Glomerular visceral epithelial cell (primary cell): ENCODE data around the gene KANSL1.

Source experiments
- DNase-seq: peaks from one replicate; pipeline ENCODE4 v3.0.0-alpha.2; 2016; ENCODE audit errors: extremely low spot score

Gene KANSL1

DNA sequence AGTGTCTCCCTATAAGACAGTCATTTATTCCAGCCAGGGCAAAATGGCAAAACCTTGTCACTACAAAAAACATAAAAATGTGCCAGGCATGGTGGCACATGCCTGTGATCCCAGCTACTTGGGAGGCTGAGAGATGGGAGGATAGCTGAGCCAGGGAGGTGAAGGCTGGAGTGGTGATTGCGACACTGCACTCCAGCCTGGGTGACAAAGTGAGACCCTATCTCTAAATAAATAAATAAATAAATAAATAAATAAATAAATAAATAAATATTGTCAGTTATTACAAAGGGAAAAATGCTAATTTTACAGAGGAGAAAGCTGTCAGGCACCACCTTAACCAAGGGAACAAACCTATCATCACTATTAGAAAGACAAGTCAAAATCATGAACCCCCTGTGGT is 118.7 kb downstream of the KANSL1 start:
- DNase-seq = no peak

DNA sequence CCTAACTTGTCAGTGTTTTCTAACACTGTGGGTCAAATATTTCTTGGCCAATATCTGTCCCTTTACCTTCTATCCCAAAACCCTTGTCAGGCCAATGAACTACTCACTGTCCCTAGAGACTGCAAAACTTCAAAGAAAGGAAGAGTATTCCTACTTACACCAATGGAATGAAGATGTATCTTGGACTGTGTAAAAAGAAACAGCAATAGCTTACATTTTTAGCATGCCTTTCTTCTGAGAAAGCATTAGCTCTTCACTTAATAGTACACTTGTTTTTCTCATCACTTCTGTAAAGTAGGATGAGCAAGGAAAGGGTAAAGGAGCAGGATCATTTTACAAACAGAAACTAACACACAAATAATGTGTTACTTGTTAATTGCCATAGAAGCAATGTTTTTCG is 120.2 kb downstream of the KANSL1 start:
- DNase-seq = peak; percentile 61

DNA sequence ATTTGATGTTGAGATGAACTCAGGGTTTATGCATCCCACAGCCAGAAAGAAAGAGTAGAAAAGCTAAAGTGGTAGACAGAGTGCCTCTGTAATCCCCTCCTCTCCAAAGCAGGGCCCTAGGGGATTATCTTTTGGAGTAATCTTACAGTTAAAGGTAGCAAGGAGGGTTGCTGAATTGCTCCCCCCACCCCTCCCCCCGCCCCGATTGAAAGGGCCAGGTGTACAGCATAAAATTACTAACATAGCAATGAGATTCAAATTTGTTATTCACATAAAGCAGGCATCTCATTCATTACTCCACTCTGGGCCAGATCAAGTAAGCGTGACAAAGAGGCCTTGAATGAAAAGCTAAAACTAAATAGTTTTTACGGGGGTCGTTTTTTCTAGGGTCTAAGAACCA is 121.4 kb downstream of the KANSL1 start:
- DNase-seq = no peak

DNA sequence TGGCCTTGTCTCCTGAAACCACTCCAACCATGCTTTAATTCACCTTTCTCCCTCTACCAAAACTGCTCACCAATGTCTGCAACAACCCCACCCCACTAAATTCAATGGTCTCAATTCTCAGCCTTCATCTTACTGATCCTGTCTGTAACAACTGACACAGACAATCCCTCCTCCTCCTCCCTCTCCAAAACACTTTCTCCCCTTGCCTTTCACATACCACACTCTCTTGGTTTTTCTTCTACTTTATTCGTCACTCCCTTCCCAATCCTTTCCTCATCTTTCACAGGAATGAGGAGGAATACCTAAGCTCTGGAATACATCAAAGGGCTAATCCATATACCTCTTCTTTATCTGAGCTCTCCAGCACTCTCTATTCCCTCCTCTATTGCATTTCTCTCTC is 128.8 kb downstream of the KANSL1 start:
- DNase-seq = no peak

DNA sequence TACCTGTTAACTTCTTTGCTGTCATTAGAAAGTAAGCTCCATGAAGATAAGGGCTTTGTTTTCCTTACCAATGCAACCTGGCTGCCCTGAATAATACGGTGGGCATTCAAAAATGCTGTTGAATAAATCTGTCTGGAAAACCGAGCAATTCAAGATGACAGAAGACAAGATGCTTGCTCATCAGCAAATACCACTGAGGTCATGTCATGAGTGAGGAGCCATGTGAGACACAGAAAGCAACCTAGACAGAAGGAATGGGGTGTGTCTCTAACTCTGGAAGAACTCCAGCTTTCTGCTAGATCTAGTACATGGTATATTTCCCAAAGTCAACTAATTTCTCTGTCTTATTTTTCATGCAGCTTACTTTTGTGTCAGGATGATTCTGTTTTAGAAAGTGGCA is 130.0 kb downstream of the KANSL1 start:
- DNase-seq = peak; percentile 79

DNA sequence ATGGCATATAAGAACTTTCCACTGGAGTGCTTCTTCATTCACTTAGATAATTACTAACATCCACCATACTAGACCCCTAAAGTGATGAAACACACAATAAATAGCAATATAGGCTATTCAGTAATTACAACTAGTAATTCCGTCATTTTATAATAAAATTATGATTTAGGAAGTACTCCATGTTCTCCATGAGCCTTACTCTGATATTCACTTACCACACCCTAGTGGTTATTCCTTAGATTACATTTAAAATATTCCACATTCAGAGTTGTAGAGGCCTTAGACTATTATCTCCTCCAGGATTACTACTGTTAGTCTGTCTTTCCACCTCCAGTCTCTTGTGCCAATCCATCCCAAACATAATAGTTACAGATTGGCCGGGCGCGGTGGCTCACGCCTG is 131.8 kb downstream of the KANSL1 start:
- no peak for DNase-seq

DNA sequence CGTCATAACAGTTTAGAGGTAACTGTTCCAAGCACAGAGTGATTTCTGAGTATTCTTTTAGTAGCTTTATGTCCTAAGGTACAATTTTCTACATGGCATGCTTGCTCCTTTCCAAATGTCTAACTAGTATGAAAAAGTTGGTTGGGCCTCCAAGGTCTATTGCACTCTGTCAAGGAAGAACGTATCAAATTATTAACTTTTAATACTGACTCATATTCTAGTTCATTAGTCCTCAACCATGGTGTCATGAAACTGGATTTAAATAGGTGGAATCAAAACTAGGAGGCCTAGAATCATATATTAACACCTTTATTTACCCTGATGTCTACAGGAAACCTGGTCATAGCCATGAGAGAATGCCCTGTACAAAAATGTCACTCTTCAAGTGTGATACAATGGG is 132.8 kb downstream of the KANSL1 start:
- DNase-seq = no peak

DNA sequence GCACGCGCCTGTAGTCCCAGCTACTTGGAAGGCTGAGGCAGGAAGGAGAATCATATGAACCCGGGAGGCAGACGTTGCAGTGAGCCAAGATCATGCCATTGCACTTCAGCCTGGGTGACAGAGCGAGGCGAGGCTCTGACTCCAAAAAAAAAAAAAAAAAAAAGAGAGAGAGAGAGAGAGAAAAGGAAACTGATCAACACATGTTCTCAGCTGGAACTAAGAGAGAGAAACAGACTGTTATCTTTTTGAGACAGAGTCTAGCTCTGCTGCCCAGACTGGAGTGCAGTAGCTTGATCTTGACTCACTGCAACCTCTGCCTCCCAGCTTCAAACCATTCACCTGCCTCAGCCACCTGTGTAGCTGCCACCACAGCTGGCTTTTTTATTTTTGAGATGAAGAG is 133.7 kb downstream of the KANSL1 start:
- no peak for DNase-seq

DNA sequence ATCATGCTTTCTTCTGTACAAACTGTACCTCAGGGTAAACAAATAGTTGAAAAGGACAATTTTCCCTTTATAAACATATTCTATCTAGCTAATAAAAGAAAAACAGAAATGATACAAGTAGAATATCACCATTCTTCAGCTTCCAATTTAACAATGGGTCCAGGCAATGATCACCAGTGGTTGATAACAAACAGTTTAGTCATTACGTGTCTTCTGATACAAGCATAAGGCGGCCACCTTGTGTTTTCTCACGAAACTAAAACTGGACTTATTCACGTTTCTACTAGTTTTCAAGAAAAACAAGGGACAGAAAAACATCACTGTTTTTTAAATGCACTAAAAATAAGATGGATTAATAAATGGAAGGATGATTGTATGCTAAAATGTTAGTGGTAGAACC is 135.9 kb downstream of the KANSL1 start:
- DNase-seq = no peak

DNA sequence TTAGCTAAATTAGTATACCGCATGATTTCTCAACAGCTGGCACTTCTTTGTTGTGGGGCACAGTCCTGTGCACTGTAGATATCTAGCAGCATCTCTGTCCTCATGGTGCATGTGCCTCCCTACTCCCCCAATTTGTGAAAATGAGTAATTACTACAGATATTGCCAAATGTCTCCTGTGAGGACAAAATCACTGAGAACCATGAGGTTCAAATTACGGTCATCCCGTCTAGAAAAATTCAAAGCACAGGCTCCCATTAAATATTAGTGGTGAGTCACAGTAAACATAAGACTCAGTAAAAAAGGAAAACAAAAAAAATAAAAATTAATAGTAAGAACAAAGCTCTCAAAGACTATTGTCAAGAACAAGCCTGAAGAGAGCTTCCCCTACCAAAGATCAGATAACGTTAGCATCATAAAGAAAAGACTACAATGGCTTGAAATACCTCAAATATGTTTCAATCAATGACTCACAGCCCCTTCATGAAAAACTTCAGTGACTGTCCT is 136.4 kb downstream of the KANSL1 start:
- DNase-seq = no peak

DNA sequence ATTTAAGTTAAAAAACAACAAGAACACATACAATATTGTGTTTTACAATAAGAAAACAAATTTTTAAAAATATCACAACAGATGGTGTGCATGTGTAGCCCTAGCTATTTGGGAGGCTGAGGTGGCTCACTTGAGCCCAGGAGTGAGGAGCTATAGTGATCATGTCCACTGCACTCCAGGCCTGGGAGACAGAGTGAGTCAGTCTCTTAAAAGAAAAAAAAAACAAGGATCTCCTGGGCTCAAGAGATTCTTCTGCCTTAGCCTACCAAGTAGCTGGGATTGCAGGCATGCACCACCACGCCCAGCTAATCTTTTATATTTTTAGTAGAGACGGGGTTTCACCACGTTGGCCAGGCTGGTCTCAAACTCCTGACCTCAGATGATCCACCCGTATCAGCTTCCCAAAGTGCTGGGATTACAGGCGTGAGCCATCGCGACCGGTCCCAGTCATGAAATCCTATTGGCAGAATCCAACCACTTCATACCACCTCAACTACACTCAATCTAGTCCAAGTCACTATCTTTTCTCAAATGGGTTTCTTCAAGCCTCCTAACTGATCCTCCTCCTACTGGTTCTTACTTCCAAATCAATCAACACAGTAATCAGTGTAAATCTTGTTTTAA is 139.2 kb downstream of the KANSL1 start:
- no peak for DNase-seq

DNA sequence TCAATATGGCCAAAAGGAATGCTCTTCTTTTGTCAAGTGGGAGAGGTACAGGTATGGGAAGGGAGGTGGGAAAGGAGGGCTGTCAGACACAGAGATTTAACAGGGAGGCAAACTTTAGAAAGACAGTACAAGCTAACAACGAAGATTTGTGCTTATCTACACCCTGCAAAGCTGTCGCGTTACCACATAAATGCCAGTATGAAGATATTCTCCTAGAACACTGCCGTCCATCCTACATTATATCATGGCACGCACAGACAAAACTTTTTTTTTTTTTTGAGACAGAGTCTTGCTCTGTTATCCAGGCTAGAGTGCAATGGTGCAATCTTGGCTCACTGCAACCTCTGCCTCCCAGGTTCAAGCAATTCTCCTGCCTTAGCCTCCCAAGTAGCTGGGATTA is 143.6 kb downstream of the KANSL1 start:
- no peak for DNase-seq

DNA sequence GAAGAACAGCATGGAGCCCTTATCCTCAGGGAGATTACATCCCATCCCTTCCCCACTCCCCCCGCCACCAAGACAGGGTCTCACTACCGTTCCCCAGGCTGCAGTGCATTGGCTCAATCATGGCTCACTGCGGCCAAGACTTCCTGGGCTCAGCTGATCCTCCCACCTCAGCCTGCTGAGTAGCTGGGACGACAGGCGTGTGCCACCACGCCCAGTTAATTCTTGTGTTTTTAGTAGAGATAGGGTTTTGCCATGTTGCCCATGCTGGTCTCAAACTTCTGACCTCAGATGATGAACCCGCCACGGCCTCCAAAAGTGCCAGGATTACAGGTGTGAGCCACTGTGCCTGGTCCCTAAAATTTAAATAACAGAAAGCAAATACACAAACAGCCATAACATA is 145.4 kb downstream of the KANSL1 start:
- DNase-seq = no peak

DNA sequence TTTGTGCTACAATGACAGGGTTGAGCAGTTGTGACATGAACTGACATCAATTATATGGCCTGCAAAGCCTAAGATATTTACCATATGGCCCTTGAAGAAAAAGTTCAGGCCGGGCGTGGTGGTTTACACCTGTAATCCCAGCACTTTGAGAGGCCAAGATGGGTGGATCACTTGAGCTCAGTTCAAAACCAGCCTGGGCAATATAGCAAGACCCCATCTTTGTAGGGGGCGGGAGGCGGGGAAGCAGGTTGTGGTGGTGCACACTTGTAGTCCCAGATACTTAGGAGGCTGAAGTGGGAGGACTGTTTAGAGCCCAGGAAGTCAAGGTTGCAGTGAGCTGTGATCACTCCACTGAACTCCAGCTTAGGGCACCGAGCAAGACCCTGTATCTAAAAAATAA is 145.8 kb downstream of the KANSL1 start:
- no peak for DNase-seq

DNA sequence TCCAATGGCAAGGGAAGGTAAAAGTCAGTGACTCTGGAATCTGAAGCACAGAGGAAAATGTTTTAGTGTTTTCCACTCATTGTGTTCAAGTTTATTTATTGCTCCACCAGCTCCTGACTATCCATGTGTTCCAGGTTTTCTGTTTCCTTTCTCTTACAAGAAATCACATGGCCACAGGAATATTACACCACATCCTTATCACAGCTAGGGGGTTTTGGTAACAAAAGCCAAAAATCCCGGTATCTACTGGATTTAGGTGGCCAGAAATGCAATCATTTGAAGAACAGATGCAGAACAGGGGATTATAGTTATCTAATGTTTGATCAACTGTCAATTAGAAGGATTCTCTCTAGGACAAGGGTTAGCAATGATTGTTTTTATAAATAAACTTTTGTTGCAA is 146.3 kb downstream of the KANSL1 start:
- DNase-seq = no peak

DNA sequence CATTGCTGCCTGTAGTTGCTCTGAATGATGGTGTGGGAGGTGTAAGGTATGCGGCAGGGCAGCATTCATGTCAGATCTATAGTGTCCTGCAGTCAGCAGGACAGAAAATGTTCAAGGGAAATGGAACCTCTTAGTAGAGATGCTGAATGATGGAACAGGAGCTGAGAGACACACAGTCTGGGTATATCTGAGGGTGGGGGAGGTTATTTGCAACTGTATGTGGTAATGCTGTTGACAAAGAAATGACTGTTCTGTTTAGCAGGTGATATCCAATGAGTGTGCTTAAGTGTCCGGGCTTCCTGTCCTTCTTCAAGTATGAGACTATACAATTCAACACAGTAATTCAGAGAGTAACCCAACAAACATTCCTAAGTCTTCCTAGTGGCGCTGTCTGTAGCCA is 147.6 kb downstream of the KANSL1 start:
- DNase-seq = no peak

DNA sequence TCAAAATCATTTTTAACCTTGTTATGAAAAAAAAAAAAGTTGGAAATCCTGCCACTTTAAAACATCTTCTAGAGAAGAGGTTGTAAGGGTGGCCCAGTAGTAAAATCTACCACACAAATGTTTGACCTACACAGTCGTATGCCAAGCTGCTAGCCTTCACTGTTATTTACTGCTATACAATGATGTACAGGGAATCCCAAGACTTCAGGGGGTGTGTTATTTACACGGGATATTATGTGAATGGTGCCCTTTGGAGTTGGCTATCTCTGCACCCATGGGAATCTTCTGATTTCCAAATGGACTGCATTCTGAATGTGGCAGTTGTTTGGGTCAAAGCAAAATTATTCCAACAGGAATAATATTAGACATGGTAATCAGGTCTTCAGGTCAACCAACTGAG is 148.2 kb downstream of the KANSL1 start:
- no peak for DNase-seq

DNA sequence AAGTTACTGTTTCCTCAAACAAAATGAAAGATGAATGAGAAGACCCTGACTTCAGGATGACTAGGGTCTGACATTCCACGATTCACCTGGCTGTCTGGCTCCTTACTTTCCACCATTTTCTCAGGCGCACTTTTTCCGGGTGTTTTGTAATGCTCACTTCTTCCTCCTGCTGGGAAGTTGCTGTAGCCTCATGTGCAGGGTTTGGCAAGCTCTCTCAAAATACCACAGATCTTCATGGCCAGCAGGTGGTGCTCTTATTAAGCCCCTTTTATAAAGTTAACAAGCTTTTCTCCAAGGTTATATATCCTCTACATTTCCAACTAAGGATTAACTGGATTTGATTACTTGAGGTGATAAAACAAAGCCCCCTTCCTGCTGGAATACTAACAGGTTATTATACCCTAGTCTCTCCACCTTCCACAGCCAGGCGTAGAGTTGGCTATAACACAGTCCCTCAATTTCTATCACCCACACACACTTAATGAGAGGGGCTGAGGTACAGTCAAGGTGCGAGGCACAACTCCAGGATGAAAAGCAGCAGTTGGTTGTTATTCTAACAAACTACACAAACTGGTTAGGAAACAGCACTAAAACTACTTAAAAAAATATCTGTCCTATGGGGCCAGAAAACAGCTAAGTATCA is 148.8 kb downstream of the KANSL1 start:
- DNase-seq = peak; percentile 86

DNA sequence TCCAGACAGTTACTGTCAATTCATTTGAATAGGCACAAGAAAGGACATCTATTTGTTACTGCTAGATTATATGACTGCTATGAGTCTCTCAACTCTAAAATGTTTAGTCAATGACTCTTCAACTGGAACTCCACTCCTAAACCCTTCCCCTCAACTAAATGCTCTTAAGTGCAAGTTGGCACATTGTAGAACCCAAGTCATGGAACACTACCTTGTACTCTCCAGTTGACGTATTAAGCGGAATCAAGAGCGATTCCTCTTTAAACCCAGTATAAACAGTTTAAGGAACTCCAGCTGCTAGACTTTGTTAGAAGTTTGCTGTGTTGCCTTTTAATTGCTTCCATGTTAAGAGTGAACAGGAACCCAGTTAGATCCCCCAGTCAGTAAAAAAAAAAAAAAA is 149.6 kb downstream of the KANSL1 start:
- no peak for DNase-seq

DNA sequence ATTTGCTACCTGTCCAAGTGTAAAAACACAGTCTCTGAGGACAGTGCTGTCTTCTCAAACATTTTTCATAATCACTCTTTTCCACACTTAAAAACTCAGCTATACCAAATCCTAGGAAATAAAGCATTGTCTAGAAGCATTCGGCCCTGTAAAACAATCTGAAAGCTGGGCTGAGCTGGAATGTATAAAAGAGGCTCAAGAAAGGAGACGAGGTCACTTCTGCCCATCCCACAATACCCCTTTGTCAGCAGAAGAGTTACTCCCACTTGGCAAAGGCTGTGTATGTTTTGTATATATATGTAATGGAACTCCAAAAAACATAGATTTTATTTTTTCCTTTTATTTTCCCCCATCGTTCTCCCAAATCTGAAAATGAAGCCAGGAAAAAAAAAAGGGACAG is 150.3 kb downstream of the KANSL1 start:
- DNase-seq = no peak

DNA sequence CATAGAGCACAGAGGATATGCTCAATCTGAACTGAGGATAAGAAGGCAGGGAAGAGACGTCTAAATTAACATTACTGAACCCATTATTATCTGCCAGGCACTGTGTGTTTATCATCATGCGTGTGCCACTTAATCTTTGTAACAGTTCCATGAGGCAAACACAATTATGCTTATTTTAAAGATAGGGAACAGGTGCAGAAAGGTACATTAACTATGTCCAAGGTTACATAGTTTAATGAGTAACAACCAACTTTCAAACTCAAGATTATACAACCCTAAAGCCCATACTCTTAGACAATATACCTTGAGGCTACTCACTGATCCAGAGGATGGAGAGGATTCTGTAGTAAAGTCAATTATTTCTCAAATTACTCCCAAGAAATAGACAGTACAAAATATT is 151.0 kb downstream of the KANSL1 start:
- no peak for DNase-seq

DNA sequence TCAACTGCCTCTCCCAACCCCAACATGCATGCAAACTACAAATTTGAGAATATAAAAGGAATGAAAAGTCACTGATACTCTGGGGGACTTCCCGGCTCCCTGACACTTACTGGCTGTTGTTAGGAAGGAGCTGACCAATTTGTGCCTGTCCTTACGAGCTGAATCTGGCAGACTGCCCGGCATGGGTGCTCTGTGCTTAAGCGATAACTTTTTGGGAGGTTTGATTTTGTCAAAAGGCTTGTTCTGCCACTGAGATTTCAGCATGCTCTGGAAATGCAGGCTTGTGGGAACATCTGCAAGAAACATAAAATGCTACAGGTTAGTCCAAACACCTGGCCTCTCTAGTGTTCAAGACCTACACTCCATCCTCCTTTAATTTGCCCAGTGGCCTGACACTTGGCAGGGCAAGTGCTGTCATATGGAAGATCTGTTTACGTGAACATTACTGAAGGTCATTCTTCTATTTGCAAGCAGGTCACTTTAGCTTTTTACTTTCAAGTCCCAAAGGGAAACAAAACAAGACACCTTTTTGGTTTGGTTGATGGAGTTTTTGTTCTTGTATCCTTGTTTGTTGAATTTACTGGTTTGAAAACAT is 153.5 kb downstream of the KANSL1 start:
- no peak for DNase-seq

DNA sequence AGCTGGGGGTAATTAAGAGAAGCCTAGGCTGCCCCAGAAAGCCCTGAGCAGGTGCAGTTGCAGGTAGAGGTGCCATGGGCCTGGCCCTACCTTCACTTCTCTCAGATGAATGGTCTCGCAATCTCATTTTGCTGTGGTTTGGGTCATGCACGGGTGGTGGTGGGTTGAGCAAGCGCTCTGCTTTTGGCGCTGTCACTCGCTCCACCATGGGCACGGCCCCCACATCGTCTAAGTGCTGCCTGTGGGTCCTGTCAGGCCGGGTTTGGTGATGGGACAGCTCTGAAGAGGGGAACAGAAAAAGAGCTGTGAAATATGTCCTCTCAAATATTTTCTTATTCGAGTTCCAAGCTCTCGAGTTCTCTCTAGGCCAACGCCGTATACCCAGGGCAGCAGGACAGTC is 154.3 kb downstream of the KANSL1 start:
- no peak for DNase-seq

DNA sequence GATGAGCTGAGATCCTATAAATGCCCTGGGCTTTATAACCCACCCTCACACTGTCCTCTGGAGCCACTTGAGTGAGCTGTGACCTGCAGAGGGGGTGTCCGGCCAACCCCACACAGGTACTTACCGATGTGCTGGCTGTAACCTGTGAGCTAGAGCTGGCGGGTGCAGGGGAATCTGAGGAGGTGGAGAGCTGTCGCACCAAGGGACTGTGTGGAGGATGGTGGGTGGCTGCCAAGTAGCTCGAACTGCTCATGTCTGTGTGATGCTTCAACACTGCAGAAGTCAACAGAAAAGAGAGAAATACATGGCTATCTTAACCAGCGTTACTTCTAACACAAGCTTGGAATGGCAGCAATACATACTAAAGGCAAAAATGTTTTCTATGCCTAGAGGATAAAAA is 154.8 kb downstream of the KANSL1 start:
- no peak for DNase-seq
